Lower lobe of right lung (tissue), 2 donors: ENCODE results near the gene GLB1L2. TPM values are rescaled to one million over a fixed set of nuclear protein-coding genes. Genes with fewer than 3 reads are reported as not detected.

Experiments used
- ATAC-seq, 2 donors: fragments of 200-7000 bp; cut with Tn5 transposase; one replicate each; pipeline ENCODE4 v1.9.1; 2020 to 2022; ENCODE audit warnings: mild to moderate bottlenecking in 2 of 2, moderate library complexity in 2 of 2
- DNase-seq: peaks from one replicate; pipeline ENCODE4 v3.0.0-alpha.2; 2020
- H3K27ac ChIP-seq: fragments of 200-600 bp; one replicate; pipeline ENCODE4 v1.8.0; 2022
- H3K27me3 ChIP-seq: fragments of 200-600 bp; one replicate; pipeline ENCODE4 v1.8.0; 2022; ENCODE audit warnings: low read depth
- H3K36me3 ChIP-seq: fragments of 200-600 bp; one replicate; pipeline ENCODE4 v1.8.0; 2022; ENCODE audit warnings: mild to moderate bottlenecking
- H3K4me1 ChIP-seq: fragments of 200-600 bp; one replicate; pipeline ENCODE4 v1.8.0; 2022
- H3K4me3 ChIP-seq: fragments of 200-600 bp; one replicate; pipeline ENCODE4 v1.8.0; 2022; ENCODE audit warnings: mild to moderate bottlenecking
- H3K9me3 ChIP-seq: fragments of 200-600 bp; one replicate; pipeline ENCODE4 v1.8.0; 2022
- CTCF ChIP-seq: fragments of 200-600 bp; IDR thresholded peaks from one replicate; pipeline ENCODE4 v1.8.0; 2022; ENCODE audit warnings: antibody characterized with exemption, mild to moderate bottlenecking
- intact Hi-C: fragments of 100-400 bp; cut with DNase I; formaldehyde crosslinking; loops from one replicate; pipeline ENCODE4 v1.11.0; 2022
- total RNA-seq: library from RNA; stranded (reverse); fragmentation: NEBNext Ultra II Directional; extraction: Animal tissue kit (Norgen Biotek cat#: 25700); gene quantifications from one replicate; pipeline ENCODE4 v1.2.1, GENCODE V29; 2021
- donor health status: DM: no; HTN: yes; CAD: no; lungs with severe emphysema.

Gene GLB1L2
- total RNA-seq, 1 donor from 2014 or later, result 5.1 TPM

- DNase-seq (no peak), ATAC-seq (no peak)
- Histone ChIP-seq H3K27me3 (peaks cover 10% of the 10 kb centered on the region), H3K4me3 (no peak overlapping the region), H3K36me3 (no peaks in the 10 kb centered on the region), H3K27ac (no peak overlapping the region), H3K4me1 (no peaks in the 10 kb centered on the region), H3K9me3 (no peaks in the 10 kb centered on the region)
- no peak for TF ChIP-seq CTCF
- intact Hi-C loops, result no loop called here
Measured at GRCh38 chr11:134423106-134423505, 91.3 kb downstream of the GLB1L2 start.

GRCh38 chr11:134425413-134425812, 93.6 kb downstream of the GLB1L2 start:
- Histone ChIP-seq H3K9me3 (no peaks in the 10 kb centered on the region), H3K27ac (no peak overlapping the region), H3K4me1 (no peaks in the 10 kb centered on the region), H3K4me3 (no peak overlapping the region), H3K36me3 (no peaks in the 10 kb centered on the region), H3K27me3 (peaks cover 20% of the 10 kb centered on the region)
- TF ChIP-seq CTCF, result no peak
- DNase-seq, result no peak
- intact Hi-C loops, result no loop called here
- no peak for ATAC-seq

Other genes starting within 250 kb of the GLB1L2 start
- 17.6 TPM for gene NCAPD3, start 108.0 kb upstream of the GLB1L2 start, total RNA-seq
- 42.7 TPM for gene VPS26B, start 107.3 kb upstream of the GLB1L2 start, total RNA-seq
- gene THYN1, start 78.6 kb upstream of the GLB1L2 start, total RNA-seq, result 33.7 TPM
- 33.9 TPM for gene ACAD8, start 78.4 kb upstream of the GLB1L2 start, total RNA-seq
- gene GLB1L3, start 55.6 kb upstream of the GLB1L2 start, total RNA-seq, result 0.27 TPM
- 1.4 TPM for gene B3GAT1, start 80.3 kb downstream of the GLB1L2 start, total RNA-seq